CD4-positive, alpha-beta T cell treated with Interleukin-17A for 1 hour (primary cell): ENCODE data around the gene CTDSPL.
A peak's percentile ranks its signal among the peaks of the same experiment; 100 is the strongest.

Experiments used
- DNase-seq: peaks from one replicate; pipeline ENCODE4 v3.0.0-alpha.2; 2020

CTDSPL gene

DNA sequence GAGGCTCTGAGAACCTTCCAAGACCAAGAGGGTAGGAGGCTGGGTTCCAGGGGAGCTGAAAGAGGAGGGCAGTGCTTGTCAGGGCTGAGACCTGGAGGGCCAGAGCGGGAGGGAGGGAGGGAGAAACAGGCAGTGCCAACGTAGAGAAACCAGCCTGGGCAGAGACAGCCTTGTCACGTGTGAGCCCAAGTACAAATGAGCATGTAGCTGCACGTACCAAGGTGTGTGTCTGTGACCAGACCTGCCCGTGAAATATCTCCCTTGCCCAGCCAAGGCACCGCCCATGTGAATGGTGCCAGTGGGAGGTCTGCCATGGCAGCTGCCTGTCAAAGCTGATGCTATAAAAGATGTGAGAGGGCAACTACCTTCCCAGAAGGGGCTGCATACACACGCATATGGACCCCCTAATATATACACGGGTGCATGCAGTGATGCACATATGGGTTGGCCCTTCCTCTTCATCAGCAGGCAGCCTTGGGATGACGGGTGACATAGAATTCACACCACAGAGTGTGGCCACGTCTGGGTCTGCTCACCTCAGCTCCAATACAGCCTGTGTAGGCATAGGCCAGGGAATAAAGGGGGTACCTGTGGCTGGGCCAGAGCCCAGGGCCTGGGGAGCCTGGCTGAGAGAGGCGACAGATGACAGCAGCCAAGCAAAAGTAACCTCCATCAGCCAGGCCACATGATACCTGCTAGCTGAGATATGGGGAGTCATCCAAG, 7.8 kb upstream of the CTDSPL start:
- DNase-seq = no peak

DNA sequence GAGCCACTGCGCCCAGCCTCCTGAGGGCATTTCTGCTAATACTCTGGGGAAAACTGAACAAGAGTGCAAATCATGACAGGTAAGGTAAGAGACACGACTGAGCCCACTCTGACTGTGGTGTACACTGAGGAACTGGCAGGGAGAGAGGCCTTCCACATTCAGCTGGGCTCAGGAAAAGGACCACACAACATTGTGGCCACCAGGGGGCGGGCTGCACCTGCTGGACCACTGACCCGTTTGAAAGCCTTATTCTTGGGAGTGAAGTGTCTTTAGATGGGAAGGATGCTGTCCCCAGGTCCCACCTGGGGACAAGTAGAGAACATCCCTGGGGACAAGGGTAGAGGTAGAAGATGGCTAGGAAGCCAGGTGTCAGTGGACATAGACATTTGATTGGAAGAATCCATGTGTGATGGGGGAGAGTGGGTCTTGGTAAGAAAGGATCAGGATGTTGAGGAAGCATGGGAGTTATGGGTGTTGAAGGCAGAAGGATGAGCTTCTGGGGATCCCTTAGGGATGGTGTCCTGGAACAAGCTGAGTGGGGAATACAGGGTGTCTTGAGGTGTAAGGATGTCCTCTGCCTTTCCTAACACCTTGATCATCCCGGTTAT, 6.2 kb upstream of the CTDSPL start:
- DNase-seq = peak; percentile 67

DNA sequence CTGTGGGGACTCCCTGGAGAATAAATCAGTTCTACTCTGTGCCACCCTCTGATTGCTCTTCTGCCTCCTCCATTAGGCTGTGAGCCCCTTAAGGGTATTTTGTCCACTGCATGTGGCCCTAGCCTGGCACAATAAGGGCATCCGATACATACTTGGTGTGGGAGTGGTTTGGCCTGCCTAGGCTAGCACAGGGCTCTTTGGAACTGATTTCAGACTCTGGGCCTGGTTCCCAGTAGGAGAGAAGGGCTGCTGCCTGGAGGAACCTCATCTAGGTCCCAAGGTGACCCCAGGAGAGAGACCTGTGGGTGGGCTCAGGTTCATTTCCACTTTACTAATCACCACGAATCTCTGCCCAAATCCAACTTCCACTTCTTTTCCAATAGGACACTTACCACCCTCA, 5.3 kb upstream of the CTDSPL start:
- no peak for DNase-seq

DNA sequence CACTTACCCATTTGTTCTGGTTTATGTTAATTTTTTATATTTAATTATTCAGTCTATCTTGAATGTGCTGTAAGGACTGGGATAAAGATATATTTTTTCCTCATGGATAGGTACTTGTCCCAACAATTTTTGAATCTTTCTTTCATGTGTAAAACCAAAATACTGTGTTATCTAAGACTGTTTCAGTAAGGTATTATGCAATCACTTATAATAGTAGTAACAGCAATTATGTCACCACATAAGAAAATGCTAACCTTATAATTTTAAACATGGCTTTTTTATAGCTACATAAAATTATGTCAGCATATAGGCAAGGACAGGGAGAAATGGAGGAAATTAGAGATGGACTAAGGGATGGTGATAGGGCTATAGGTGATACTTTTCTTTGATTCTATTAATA, 2.9 kb upstream of the CTDSPL start:
- DNase-seq = no peak

DNA sequence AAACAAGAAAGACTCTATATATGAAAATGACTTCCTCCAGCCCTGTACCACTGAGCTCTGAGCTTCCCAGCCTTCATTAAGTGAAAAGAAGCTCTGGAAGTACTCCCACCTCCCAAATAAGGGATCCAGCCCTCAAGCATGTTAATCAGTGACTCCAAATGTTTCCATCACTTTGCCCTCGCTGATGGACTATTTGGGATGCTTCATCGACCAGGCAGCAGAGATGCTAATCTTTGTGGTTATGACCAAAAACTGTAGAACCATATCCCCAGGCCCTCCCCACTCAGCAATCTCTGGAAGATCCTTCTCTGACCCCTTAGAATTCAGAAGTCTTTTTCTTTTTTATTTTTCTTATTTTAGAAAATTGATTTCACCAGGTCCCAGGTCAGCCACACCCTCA, 2.3 kb upstream of the CTDSPL start:
- no peak for DNase-seq

DNA sequence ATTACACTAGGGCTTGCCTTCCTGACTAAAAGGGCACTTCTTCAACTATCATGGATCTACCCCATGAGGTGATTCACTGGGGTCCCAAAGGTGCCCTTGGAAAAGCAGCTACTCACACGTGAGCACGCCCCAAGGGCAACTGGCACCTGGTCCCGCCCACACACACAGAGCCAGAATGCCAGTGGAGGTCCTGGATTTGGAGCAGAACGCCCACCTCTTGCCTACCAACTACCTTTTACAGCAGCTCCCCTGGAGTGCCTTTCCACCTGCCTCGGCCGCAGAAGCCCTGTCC, 1.8 kb upstream of the CTDSPL start:
- DNase-seq = no peak

DNA sequence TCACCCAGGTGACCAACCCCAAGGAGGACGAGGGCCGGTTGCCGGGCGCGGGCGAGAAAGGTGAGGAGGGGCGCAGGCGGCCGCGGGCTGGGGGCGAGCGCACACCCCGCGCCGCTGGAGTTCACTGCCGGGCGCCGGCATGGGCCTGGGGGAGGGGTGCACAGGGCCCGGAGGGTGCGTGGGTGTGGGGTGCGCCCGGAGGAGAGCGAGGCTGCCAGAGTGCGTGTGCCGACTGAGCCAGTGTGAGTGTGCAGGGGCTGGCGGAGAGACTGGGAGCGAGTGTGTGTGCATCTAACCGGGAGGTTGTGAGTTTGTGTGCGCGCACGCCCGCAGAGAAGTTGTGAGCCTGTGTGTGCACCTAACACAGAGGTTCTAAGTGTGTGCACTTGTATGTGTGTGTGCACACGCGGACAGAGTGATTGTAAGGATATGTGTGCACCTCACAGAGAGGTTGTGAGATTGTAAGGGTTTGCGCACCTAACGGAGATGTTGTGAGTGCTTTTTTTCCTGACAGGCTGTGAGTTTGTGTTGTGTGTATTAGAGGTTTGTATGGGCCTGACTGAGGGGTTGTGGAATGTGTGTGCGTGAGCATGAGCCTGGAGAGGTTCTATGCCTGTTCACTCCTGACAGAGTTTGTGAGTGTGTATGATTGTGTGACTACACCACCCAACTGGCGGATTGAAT, 681 bp downstream of the CTDSPL start:
- no peak for DNase-seq

DNA sequence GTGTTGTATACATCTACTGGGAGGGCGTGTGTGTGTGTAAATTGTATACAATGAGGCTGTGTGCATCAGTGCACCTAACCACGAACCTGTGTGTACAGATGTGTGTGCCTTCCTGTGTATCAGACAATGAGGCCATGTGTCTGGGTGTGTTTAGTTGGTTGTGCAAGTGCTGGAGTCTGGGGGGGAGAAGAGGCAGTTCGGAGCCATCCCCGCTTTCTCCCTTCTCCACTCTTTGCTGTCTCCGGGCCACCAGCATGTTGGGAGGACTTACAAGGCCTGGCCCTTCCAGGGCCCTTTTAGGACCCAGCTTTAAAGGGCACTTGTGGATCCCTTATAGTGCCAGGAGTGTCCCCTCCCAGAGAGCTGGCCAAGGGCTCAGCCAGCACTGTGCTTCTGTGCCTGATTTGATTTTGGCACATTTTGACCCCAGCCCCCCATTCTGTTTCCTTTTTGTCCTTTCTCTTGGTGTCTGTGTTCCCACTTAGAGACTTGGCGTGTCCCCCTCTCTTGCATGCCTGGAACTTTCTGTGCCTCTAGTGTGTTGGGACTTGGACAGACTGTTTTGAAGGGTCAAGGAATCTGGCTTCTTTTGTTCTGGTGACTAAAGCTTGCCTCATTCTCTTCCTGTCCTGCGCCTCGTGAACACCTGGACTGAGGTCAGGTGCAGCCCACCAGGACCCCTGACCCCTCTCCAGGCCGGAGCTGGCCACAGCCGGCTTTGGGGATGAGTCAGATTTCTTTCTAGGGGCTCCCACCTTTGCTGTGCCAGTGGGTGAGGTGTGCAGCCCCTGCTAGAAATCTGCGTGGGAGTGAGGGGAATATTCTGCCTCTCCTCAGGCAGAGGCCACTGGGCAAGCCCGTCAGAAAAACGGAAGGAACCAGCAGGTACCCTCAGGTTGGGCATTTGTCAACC, 1.5 kb downstream of the CTDSPL start:
- no peak for DNase-seq

DNA sequence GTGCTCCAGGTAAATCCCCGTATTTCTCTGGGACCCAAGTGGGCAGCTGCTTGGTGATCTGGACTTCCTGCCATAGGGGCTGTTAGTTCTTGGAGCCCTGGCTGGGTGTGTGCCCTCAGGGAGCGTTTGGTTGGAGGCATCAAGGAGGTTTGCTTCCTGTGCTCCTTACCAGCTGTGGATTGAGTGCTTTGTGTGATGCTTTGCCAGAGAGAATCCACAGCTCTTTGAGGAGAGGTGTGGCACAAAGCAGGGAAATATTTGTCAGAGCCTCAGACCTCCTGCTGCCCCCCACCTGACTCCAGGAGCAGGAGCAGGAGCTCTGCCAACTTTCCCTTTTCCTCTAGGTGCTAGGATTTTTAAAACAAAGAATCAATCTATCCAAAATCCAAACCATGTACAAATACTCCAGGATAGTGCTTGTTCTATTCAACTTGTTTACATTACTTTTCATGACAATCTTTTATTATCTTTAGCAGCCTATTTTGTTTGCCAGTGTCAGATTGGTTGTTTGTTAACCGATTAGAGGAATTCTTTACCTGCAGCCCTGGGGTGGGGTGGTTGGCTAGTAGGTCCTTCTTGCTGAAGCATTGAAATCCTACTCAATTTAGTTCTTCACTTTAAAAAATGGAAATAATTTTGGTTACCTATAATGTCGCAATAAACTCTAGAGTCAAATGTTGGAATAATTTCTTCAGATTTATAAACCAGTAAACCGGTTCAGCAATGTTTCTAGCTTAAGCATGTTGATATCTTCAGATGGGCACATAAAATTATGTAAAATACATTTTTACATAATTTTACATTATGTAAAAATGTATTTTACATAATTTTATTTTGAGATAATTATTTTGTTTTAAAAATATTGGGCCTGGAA, 2.5 kb downstream of the CTDSPL start:
- no peak for DNase-seq

DNA sequence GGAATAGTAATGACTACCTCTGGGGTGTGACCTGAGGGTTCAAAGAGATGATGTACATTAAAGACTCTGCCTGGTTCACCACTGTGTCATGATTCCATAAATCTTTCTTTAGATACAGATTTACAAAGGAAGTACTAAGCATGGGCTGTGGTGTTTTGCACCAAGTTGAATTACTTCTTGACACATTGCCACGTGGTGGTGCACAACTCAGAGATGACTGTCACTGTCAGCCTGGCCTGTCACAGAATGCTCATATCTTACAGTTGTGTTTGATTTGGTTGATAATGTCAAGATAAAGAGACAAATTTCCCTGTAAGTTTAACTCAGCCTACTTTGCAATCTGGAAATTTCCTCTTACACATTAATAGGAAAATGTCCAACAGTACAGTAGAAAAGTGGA, 3.2 kb downstream of the CTDSPL start:
- no peak for DNase-seq

DNA sequence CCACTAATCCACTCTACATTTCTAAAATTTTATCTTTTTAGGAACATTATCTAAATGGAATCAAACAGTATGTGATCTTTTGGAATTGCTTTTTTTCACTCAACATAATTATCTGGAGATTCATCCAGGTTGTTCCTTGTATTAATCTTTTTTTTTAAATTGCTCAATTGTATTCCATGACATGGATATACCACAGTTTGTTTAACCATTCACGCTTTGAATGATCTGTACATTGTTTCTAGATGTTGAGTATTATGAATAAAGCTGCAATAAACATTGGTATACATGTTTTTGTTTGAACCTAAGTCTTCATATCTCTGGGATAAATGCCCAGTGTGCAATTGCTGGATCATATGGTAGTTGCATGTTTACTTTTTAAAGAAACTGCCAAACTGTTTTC, 5.5 kb downstream of the CTDSPL start:
- DNase-seq = no peak

DNA sequence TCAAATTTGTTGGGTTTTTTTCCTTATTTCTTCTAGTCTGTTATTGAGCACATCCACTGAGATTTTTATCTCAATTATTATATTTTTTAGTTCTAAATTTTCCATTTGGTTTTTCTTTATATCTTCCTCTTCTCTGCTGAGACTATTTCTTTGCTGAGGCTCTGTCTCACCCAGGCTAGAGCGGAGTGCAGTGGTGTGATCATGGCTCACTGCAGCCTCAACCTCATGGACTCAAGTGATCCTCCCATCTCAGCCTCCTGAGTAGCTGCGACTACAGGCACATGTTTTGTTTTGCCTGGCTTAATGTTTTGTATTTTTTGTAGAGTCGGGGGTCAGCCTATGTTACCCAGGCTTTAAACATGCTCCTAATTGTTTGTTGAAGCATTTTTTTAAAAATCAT, 10.2 kb downstream of the CTDSPL start:
- DNase-seq = no peak

DNA sequence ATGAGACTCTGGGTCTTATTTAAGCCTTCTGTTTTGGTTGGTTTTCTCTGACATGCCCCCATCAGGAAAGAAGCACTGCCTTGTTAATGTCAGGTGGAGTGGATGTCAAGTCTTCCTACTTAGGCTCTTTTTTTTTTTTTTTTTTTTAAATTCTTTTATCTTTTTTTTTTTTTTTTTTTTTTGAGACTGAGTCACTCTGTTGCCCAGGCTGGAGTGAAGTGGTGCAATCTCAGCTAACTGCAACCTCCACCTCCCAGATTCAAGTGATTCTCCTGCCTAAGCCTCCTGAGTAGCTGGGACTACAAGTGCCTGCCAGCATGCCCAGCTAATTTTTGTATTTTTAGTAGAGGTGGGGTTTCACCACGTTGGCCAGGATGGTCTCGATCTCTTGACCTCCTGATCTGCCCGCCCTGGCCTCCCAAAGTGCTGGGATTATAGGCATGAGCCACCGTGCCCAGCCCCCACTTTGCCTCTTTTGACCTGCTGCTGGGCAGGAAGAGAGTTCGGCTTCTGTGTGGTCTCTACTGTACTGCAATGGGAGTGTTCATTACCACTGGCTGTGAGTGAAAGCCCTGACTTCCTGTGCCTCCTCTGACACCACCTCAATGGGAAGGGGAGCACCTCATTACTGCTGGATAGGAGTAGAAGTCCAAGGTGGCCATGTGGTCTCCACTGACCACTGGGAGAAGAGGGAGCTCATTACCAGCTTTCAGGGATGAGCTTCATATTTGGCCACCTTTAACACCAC, 10.9 kb downstream of the CTDSPL start:
- DNase-seq = no peak

DNA sequence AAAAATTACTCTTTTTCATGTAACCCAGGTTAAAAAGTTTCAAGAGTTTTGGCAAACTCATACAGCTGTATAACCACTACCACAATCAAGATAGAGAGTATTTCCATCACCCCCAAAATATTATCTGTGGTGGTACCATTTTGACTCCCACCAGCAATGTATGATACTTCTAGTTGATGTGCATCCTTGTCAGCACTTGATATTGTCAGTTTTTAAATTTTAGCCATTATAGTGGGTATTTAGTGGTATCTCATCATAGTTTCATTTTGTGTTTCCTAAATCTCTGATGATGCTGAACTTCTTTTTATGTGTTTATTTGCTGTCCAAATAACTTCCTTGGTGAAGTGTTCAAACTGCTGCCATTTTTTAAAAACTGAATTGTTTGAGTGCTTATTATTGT, 14.6 kb downstream of the CTDSPL start:
- no peak for DNase-seq

DNA sequence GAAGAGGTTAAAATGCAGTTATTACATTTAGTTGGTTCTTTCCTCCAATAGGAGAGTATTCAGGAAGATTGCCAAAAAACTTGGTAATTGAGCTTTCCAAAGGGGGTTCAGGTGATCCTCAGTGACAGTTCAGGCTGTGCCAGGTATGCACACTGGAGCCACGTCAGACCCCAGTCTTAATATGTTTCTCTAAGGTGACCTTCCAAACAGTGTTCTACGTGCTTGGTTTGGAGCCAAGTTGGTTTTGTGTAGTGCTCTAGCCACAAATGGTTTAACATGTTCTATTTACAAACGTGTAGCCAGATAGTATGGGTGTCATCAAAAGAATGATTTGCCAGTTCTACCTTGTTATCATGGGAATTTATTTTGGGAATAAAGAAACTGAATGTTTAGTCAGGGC, 21.0 kb downstream of the CTDSPL start:
- no peak for DNase-seq

DNA sequence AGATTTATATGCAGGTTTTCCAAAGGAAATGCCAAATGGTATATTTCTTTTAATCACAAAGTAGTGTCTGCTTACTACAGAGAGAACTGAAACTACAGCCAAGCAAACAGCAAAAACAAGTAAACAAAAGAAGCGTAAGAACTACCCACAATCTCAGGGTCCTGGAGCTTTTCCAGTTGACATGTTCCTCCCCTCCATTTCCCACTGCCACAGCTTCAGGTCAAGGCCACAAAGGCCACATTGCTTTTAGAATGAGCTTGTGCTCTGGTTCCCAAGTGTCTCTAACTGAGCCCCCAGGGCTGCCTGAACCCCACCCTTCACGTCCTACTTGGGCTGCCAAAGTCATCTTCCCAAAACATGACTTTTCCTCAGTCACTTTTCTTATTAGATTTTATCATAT, 24.1 kb downstream of the CTDSPL start:
- DNase-seq = no peak

DNA sequence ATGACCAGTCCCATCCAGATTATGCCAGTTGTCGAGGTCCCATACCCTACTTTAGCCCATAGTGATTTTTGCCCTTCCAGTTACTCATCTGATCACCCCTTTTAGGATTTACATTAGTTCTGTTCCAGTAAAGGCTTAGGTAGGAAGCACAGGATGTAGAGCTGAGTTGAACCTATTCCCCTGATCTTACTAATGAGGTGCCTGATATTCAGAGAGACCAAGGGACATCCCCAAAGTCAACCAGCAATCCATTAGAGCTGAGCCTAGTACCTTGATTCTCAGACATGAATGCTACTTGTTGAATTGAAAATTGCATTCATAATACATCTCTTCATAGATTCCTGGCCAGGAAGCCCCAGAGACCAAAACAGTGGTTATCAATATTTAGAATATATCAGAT, 24.7 kb downstream of the CTDSPL start:
- DNase-seq = no peak

DNA sequence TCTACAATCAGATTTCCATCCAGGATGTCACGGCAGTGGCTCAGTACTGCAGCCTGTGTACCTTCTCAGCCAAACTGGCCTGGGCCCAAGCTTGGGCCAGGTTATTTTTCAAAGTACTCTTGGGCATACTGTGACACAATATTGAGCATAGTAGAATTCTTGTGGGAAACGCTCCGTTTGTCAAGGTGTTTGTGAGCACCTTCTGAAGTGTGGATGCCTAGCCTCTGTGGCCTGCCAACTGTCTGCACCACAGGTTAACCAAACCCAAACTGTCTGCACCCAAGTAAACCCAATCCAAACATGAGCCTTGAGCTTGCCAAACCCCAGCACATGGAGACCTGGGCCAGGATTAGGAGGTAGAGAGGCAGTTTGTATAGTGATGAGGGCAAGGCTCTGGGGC, 25.4 kb downstream of the CTDSPL start:
- no peak for DNase-seq

DNA sequence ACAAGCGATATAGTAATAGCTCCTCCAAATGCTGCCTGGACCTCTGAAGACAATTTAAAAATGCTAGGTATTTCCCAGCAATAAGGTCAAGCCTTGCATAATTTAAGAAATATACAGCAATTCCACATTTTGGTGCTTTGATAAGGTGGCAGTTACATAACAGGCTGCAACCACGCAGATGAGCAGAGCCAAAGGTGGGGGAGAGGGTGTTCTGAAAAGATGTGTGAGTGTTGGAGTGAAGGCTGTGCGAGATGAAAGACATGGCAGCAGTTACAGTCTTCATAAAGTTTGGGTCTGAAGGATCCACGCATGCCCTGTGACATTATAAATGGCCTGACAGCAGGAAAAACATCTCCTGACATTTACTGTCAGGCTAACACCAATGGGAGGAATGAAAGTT, 26.1 kb downstream of the CTDSPL start:
- DNase-seq = no peak

DNA sequence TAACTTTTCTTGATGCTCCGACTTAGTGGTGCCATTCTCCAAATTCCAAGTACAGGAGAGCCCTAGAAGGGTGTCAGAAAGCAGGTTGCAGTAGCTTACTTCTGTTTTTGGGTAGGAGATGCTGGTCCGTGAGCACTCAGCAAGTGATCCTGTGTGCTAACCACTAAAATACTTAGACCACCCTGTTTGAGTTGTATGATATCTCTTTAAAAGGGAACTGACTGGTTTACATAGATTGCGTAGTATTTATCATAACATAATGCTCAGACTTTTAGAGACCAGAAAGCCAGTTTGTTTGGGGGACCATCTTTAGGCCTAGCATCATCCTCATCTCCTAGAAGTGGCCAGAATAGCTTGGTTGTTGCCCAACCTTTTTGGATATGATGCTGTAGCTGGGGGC, 26.7 kb downstream of the CTDSPL start:
- no peak for DNase-seq

DNA sequence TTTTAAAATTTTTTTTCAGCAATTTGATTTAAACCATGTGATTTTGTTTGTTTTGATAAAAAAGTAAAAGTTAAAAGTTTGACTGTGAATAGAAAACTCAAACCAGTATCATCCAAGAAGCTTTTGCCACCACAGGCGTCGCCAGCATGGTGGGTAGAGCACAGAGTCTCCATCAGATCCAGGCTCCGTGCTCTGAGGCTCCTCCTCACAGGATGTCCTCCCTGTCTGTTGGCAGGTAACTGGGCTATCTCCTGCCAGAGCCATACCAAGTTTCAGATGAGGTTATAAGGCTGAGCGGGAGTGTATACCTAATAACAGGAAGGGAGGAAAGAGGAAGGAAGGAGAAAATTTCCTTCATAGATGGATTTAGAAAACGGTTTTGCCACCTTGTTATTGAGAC, 28.8 kb downstream of the CTDSPL start:
- no peak for DNase-seq

DNA sequence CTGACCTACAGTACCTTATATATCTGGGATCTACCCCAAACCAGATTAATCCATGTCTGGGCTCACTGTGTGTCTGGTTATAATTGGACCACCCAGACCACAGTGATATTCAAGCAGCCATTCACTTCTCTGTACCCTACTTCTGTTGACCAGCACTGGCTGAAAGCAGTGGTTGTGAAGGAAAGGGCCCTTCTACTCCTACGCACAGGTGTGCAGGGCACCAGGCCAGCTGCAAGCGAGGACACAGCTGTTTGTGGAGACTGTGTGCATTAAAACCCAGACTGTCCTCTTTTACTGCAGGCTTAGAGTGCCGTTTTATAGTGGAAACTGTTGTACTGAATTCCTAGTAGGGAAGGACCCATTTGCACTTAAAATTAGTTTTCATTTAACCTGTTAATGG, 29.5 kb downstream of the CTDSPL start:
- no peak for DNase-seq
